Stimulated activated CD4-positive, alpha-beta T cell treated with anti-CD3 and anti-CD28 coated beads, Interleukin-1b, Interleukin-23, amount 100 ng/mL, for 4 hours (primary cell): ENCODE data around the gene ATP13A3.

Source experiments
- DNase-seq, 2 donors: peaks; one replicate each; pipeline ENCODE4 v3.0.0-alpha.2; 2020; ENCODE audit warnings: low read depth in 2 of 2

Gene ATP13A3

GRCh38 chr3:194440756-194441155, 46.0 kb downstream of the ATP13A3 start:
- no peak for DNase-seq

- no peak for DNase-seq
These were observed 46.8 kb downstream of the ATP13A3 start for GRCh38 chr3:194439881-194440550.

- no peak for DNase-seq
These were observed 52.3 kb downstream of the ATP13A3 start for GRCh38 chr3:194434503-194434902.

GRCh38 chr3:194431554-194431953, 55.2 kb downstream of the ATP13A3 start:
- DNase-seq: no peak

- DNase-seq: no peak
These were observed 61.4 kb downstream of the ATP13A3 start for GRCh38 chr3:194425399-194425798.

- DNase-seq: no peak
These were observed 61.8 kb downstream of the ATP13A3 start for GRCh38 chr3:194424953-194425352.

GRCh38 chr3:194424373-194424772, 62.4 kb downstream of the ATP13A3 start:
- no peak for DNase-seq

- no peak for DNase-seq
These were observed 63.5 kb downstream of the ATP13A3 start for GRCh38 chr3:194423317-194423716.

- DNase-seq: no peak
These were observed 64.6 kb downstream of the ATP13A3 start for GRCh38 chr3:194422188-194422587.

GRCh38 chr3:194418671-194419070, 68.1 kb downstream of the ATP13A3 start:
- no peak for DNase-seq

- no peak for DNase-seq
These were observed 79.4 kb downstream of the ATP13A3 start for GRCh38 chr3:194407423-194407822.

- DNase-seq: no peak
These were observed 81.0 kb downstream of the ATP13A3 start for GRCh38 chr3:194405766-194406165.

- no peak for DNase-seq
These were observed 82.2 kb downstream of the ATP13A3 start for GRCh38 chr3:194404365-194405140.

GRCh38 chr3:194401868-194402329, 84.9 kb downstream of the ATP13A3 start:
- no peak for DNase-seq

GRCh38 chr3:194401346-194401745, 85.5 kb downstream of the ATP13A3 start:
- no peak for DNase-seq

GRCh38 chr3:194399874-194400411, 86.9 kb downstream of the ATP13A3 start:
- no peak for DNase-seq

- no peak for DNase-seq
These were observed 87.6 kb downstream of the ATP13A3 start, which contains the start of gene GP5 for GRCh38 chr3:194399166-194399565. Gene GP5, minus strand, starts transcription at chr3:194399266. Its CDS starts 984 bp downstream, at chr3:194398282.

- peak in 1 of 2 donors; percentile 13 for DNase-seq
These were observed 89.0 kb downstream of the ATP13A3 start for GRCh38 chr3:194397757-194398312.

- DNase-seq: peak in 1 of 2 donors; percentile 23
These were observed 89.7 kb downstream of the ATP13A3 start for GRCh38 chr3:194396859-194397756.

GRCh38 chr3:194396539-194396858, 90.3 kb downstream of the ATP13A3 start:
- no peak for DNase-seq

- DNase-seq: peak; percentile 26 to 57
These were observed 90.8 kb downstream of the ATP13A3 start for GRCh38 chr3:194395778-194396538.
